Prostate gland (tissue), 2 donors: ENCODE data around the gene POTEG.
"Not testable (repeated sequence)": the region's sequence is repeated elsewhere in the genome, so short reads cannot be mapped to it uniquely, and the experiment has no call there.

ENCODE experiments used
- CTCF ChIP-seq, 4 experiments: fragments of 200-600 bp in 2 of 4; fragments of 450-650 bp in 2 of 4; sonication (generic) in 2 of 4; IDR thresholded peaks; 1 replicate in 3 of 4; 2 replicates in 1 of 4; pipeline ENCODE4 v1.5.1; 2016 to 2019; ENCODE audit warnings: antibody characterized with exemption in 4 of 4, mild to moderate bottlenecking in 2 of 4, moderate library complexity in 2 of 4
- POLR2A ChIP-seq: fragments of 450-650 bp; IDR thresholded peaks from one replicate; pipeline ENCODE4 v1.6.1; 2016; ENCODE audit warnings: antibody characterized with exemption, mild to moderate bottlenecking
- POLR2AphosphoS5 ChIP-seq: sonication (generic); formaldehyde crosslinking; IDR thresholded peaks from one replicate; pipeline ENCODE4 v1.6.1; 2017; ENCODE audit warnings: antibody characterized with exemption

- TF ChIP-seq CTCF (IDR thresholded peaks at IDR 0.05); POLR2A; POLR2AphosphoS5: not testable (repeated sequence)
These were observed 750 bp upstream of the POTEG start for GRCh38 chr14:19434891-19435290.
